WTC11 (cell line): Measurements from ENCODE around the gene CLIP3. TPM values are rescaled to one million over a fixed set of nuclear protein-coding genes. Genes with fewer than 3 reads are reported as not detected.

ENCODE experiments used
- ATAC-seq: fragments of 200-7000 bp; cut with Tn5 transposase; 2 replicates; pipeline ENCODE4 v1.10.0; 2021; ENCODE audit warnings: mild to moderate bottlenecking, moderate library complexity
- CTCF ChIA-PET: fragments of 300-600 bp; sonication (Branson Sonifier 250); formaldehyde crosslinking; loops from one replicate; lab custom pipeline; 2021; ENCODE audit warnings: antibody characterized with exemption; lab: Charles Lee
- POLR2A ChIA-PET: fragments of 350-600 bp; sonication (Branson Sonifier 250); formaldehyde crosslinking; loops from one replicate; lab custom pipeline; 2021; ENCODE audit warnings: antibody characterized with exemption; lab: Charles Lee
- DNase-seq: peaks from one replicate; pipeline ENCODE4 v3.0.0; 2021; ENCODE audit warnings: low spot score
- H3K27ac Mint-ChIP-seq: 2 replicates; pipeline ENCODE4 v1.8.0; 2021; ENCODE audit warnings: mixed read lengths
- H3K27me3 Mint-ChIP-seq: 2 replicates; pipeline ENCODE4 v1.8.0; 2021; ENCODE audit warnings: low read depth, mild to moderate bottlenecking, moderate library complexity, mixed read lengths
- H3K36me3 Mint-ChIP-seq: 2 replicates; pipeline ENCODE4 v1.8.0; 2021; ENCODE audit warnings: mixed read lengths
- H3K4me1 Mint-ChIP-seq: 2 replicates; pipeline ENCODE4 v1.8.0; 2022; ENCODE audit warnings: mixed read lengths
- H3K4me3 Mint-ChIP-seq: 2 replicates; pipeline ENCODE4 v1.8.0; 2021; ENCODE audit warnings: mild to moderate bottlenecking, moderate library complexity, mixed read lengths
- H3K9me3 Mint-ChIP-seq: 2 replicates; pipeline ENCODE4 v1.8.0; 2021; ENCODE audit warnings: mixed read lengths
- EMX1 ChIP-seq: fragments of 250-450 bp; sonication (Bioruptor Pico); IDR thresholded peaks from 2 replicates; pipeline ENCODE4 v1.8.0; 2021; ENCODE audit warnings: mild to moderate bottlenecking
- ETV6 ChIP-seq: sonication (generic); formaldehyde crosslinking; IDR thresholded peaks from 2 replicates; pipeline ENCODE4 v1.8.1; 2022; ENCODE audit warnings: mild to moderate bottlenecking, missing genetic modification reagents
- GABPB1 ChIP-seq: sonication (generic); formaldehyde crosslinking; IDR thresholded peaks from 2 replicates; pipeline ENCODE4 v1.8.1; 2023; ENCODE audit warnings: mild to moderate bottlenecking, missing genetic modification reagents
- HMGXB4 ChIP-seq: sonication (generic); formaldehyde crosslinking; IDR thresholded peaks from 2 replicates; pipeline ENCODE4 v1.8.1; 2023; ENCODE audit warnings: mild to moderate bottlenecking, moderate library complexity, missing genetic modification reagents
- IRF2 ChIP-seq: sonication (generic); formaldehyde crosslinking; IDR thresholded peaks from 2 replicates; pipeline ENCODE4 v1.8.0; 2022; ENCODE audit warnings: low read depth, missing genetic modification reagents, borderline replicate concordance
- JAZF1 ChIP-seq: fragments of 250-450 bp; sonication (Bioruptor Pico); IDR thresholded peaks from 2 replicates; pipeline ENCODE4 v1.9.0; 2021; ENCODE audit warnings: moderate library complexity, mild to moderate bottlenecking, inconsistent platforms
- JUN ChIP-seq: sonication (generic); formaldehyde crosslinking; IDR thresholded peaks from 2 replicates; pipeline ENCODE4 v1.8.0; 2023; ENCODE audit warnings: mild to moderate bottlenecking, missing genetic modification reagents
- KAT7 ChIP-seq: sonication (generic); formaldehyde crosslinking; IDR thresholded peaks from 2 replicates; pipeline ENCODE4 v1.8.1; 2023; ENCODE audit warnings: missing genetic modification reagents, mild to moderate bottlenecking, borderline replicate concordance
- MYBL2 ChIP-seq: sonication (generic); formaldehyde crosslinking; IDR thresholded peaks from 2 replicates; pipeline ENCODE4 v1.8.1; 2023; ENCODE audit warnings: mild to moderate bottlenecking, moderate library complexity, missing genetic modification reagents
- PRRX2 ChIP-seq: fragments of 250-450 bp; sonication (Bioruptor Pico); IDR thresholded peaks from 2 replicates; pipeline ENCODE4 v1.8.0; 2021; ENCODE audit warnings: mild to moderate bottlenecking
- RORB ChIP-seq: fragments of 250-450 bp; sonication (Bioruptor Pico); IDR thresholded peaks from 2 replicates; pipeline ENCODE4 v1.9.0; 2021; ENCODE audit warnings: mild to moderate bottlenecking
- SP1 ChIP-seq: sonication (generic); formaldehyde crosslinking; conservative IDR thresholded peaks from 2 replicates; pipeline ENCODE4 v1.8.1; 2022; ENCODE audit warnings: missing genetic modification reagents
- TCF7 ChIP-seq: sonication (generic); formaldehyde crosslinking; IDR thresholded peaks from 2 replicates; pipeline ENCODE4 v1.8.0; 2022; ENCODE audit warnings: mild to moderate bottlenecking, low read depth, missing genetic modification reagents, moderate library complexity
- TEAD1 ChIP-seq: sonication (generic); formaldehyde crosslinking; IDR thresholded peaks from 2 replicates; pipeline ENCODE4 v1.8.0; 2022; ENCODE audit warnings: mild to moderate bottlenecking, missing genetic modification reagents
- TEAD4 ChIP-seq: sonication (generic); formaldehyde crosslinking; IDR thresholded peaks from 2 replicates; pipeline ENCODE4 v1.8.0; 2022; ENCODE audit warnings: mild to moderate bottlenecking, missing genetic modification reagents
- ZBTB21 ChIP-seq: sonication (generic); formaldehyde crosslinking; IDR thresholded peaks from 2 replicates; pipeline ENCODE4 v1.8.1; 2023; ENCODE audit warnings: mild to moderate bottlenecking, missing genetic modification reagents, borderline replicate concordance
- ZNF219 ChIP-seq: sonication (generic); formaldehyde crosslinking; IDR thresholded peaks from 2 replicates; pipeline ENCODE4 v1.8.0; 2023; ENCODE audit warnings: missing genetic modification reagents, mild to moderate bottlenecking, borderline replicate concordance
- total RNA-seq: library from RNA; stranded (reverse); gene quantifications from 3 replicates; pipeline ENCODE4 v1.2.3, GENCODE V29; 2021
- TF ChIP-seq, protein P1 (sequence below): sonication (generic); formaldehyde crosslinking; IDR thresholded peaks from 2 replicates; pipeline ENCODE4 v1.8.0; 2022; ENCODE audit warnings: missing genetic modification reagents
- TF ChIP-seq, protein P2 (sequence below): fragments of 250-450 bp; sonication (Bioruptor Pico); conservative IDR thresholded peaks from 2 replicates; pipeline ENCODE4 v1.9.0; 2021; ENCODE audit warnings: mild to moderate bottlenecking
- TF ChIP-seq, protein P3 (sequence below): sonication (generic); formaldehyde crosslinking; IDR thresholded peaks from 2 replicates; pipeline ENCODE4 v1.8.0; 2022; ENCODE audit warnings: mild to moderate bottlenecking, missing genetic modification reagents
- TF ChIP-seq, protein P4 (sequence below): sonication (generic); formaldehyde crosslinking; IDR thresholded peaks from 2 replicates; pipeline ENCODE4 v1.8.1; 2023; ENCODE audit warnings: mild to moderate bottlenecking, missing genetic modification reagents, moderate library complexity
- TF ChIP-seq, protein P5 (sequence below): sonication (generic); formaldehyde crosslinking; IDR thresholded peaks from 2 replicates; pipeline ENCODE4 v1.8.0; 2022; ENCODE audit warnings: mild to moderate bottlenecking, missing genetic modification reagents
- TF ChIP-seq, protein P6 (sequence below): sonication (generic); formaldehyde crosslinking; conservative IDR thresholded peaks from 2 replicates; pipeline ENCODE4 v1.8.1; 2023; ENCODE audit warnings: mild to moderate bottlenecking, low read depth, missing genetic modification reagents, moderate library complexity

Gene CLIP3
- total RNA-seq, 1 experiment from 2014 or later, result 16.2 TPM

GRCh38 chr19:36081894-36082293, 49.2 kb upstream of the CLIP3 start (continued):
- TF ChIP-seq, protein P1, sequence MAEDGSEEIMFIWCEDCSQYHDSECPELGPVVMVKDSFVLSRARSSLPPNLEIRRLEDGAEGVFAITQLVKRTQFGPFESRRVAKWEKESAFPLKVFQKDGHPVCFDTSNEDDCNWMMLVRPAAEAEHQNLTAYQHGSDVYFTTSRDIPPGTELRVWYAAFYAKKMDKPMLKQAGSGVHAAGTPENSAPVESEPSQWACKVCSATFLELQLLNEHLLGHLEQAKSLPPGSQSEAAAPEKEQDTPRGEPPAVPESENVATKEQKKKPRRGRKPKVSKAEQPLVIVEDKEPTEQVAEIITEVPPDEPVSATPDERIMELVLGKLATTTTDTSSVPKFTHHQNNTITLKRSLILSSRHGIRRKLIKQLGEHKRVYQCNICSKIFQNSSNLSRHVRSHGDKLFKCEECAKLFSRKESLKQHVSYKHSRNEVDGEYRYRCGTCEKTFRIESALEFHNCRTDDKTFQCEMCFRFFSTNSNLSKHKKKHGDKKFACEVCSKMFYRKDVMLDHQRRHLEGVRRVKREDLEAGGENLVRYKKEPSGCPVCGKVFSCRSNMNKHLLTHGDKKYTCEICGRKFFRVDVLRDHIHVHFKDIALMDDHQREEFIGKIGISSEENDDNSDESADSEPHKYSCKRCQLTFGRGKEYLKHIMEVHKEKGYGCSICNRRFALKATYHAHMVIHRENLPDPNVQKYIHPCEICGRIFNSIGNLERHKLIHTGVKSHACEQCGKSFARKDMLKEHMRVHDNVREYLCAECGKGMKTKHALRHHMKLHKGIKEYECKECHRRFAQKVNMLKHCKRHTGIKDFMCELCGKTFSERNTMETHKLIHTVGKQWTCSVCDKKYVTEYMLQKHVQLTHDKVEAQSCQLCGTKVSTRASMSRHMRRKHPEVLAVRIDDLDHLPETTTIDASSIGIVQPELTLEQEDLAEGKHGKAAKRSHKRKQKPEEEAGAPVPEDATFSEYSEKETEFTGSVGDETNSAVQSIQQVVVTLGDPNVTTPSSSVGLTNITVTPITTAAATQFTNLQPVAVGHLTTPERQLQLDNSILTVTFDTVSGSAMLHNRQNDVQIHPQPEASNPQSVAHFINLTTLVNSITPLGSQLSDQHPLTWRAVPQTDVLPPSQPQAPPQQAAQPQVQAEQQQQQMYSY (CRISPR knock-in tag), result no peak
- TF ChIP-seq, protein P2, sequence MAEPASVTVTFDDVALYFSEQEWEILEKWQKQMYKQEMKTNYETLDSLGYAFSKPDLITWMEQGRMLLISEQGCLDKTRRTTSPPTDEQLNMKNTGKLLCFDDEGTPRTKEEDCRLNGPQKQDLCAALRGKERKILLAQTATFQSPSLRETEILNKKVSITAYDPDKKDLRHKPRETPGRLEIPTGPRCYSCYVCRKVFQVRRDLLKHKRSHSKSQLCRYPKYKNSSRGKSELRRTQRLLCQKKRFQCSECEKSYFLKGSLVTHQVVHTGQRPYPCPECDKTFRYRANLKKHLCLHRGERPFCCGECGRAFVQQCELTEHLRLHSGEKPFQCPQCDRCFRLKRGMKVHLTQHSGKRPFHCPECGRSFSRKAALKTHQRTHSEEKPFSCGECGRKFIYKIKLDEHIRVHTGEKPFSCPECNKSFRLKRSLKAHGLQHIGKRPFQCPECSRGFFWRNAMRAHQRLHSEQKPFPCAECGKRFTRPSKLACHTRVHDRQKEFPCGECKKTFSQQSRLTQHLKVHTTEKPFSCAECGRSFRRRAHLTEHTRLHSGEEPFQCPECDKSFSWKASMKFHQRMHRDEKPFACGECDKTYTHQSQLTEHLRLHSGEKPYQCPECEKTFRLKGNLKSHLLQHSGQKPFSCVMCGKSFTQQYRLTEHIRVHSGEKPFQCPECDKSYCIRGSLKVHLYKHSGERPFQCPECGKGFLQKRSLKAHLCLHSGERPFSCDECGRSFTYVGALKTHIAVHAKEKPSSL, result no peak
- no peak for TF ChIP-seq TEAD1 (CRISPR knock-in tag)
- TF ChIP-seq PRRX2 (CRISPR knock-in tag), result no peak

DNA sequence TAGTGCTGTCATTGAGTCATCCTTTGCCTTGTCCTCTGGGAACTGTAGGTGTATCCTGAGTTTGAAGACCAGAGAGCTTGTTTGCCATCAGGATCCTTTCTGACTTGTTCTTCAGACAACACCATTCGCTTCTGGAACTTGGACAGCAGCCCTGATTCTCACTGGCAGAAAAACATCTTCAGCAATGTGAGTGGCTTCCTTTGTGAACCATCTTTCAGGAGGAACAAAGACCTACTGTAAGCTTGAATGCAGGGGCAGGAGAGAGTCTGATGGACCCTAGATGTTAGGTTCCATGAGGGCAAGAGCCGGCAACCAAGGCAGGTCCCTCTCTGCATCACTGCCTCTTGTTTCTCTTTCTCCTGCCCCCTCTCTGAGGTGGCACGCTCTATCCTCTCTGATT, 48.7 kb upstream of the CLIP3 start:
- CTCF ChIA-PET, result no interaction called here
- POLR2A ChIA-PET, result no interaction called here
- no peak for ATAC-seq
- H3K9me3 Mint-ChIP-seq, result no peaks in the 10 kb centered on the region
- H3K27ac Mint-ChIP-seq, result no peak overlapping the region
- H3K27me3 Mint-ChIP-seq, result no peaks in the 10 kb centered on the region
- H3K4me1 Mint-ChIP-seq, result no peaks in the 10 kb centered on the region
- TF ChIP-seq, protein P3, sequence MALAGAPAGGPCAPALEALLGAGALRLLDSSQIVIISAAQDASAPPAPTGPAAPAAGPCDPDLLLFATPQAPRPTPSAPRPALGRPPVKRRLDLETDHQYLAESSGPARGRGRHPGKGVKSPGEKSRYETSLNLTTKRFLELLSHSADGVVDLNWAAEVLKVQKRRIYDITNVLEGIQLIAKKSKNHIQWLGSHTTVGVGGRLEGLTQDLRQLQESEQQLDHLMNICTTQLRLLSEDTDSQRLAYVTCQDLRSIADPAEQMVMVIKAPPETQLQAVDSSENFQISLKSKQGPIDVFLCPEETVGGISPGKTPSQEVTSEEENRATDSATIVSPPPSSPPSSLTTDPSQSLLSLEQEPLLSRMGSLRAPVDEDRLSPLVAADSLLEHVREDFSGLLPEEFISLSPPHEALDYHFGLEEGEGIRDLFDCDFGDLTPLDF (CRISPR knock-in tag), result no peak
- TF ChIP-seq GABPB1 (no peak), JUN (no peak), RORB (no peak), ZBTB21 (CRISPR knock-in tag) (no peak), HMGXB4 (CRISPR knock-in tag) (no peak), ZNF219 (CRISPR knock-in tag) (no peak), SP1 (CRISPR knock-in tag) (no peak), KAT7 (no peak), JAZF1 (no peak), IRF2 (CRISPR knock-in tag) (no peak), EMX1 (CRISPR knock-in tag) (no peak), TEAD4 (no peak), ETV6 (CRISPR knock-in tag) (no peak), MYBL2 (CRISPR knock-in tag) (no peak), TCF7 (CRISPR knock-in tag) (no peak)
- TF ChIP-seq, protein P4, sequence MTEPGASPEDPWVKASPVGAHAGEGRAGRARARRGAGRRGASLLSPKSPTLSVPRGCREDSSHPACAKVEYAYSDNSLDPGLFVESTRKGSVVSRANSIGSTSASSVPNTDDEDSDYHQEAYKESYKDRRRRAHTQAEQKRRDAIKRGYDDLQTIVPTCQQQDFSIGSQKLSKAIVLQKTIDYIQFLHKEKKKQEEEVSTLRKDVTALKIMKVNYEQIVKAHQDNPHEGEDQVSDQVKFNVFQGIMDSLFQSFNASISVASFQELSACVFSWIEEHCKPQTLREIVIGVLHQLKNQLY, result no peak
- TF ChIP-seq, protein P5, sequence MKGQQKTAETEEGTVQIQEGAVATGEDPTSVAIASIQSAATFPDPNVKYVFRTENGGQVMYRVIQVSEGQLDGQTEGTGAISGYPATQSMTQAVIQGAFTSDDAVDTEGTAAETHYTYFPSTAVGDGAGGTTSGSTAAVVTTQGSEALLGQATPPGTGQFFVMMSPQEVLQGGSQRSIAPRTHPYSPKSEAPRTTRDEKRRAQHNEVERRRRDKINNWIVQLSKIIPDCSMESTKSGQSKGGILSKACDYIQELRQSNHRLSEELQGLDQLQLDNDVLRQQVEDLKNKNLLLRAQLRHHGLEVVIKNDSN, result no peak
- TF ChIP-seq, protein P6, sequence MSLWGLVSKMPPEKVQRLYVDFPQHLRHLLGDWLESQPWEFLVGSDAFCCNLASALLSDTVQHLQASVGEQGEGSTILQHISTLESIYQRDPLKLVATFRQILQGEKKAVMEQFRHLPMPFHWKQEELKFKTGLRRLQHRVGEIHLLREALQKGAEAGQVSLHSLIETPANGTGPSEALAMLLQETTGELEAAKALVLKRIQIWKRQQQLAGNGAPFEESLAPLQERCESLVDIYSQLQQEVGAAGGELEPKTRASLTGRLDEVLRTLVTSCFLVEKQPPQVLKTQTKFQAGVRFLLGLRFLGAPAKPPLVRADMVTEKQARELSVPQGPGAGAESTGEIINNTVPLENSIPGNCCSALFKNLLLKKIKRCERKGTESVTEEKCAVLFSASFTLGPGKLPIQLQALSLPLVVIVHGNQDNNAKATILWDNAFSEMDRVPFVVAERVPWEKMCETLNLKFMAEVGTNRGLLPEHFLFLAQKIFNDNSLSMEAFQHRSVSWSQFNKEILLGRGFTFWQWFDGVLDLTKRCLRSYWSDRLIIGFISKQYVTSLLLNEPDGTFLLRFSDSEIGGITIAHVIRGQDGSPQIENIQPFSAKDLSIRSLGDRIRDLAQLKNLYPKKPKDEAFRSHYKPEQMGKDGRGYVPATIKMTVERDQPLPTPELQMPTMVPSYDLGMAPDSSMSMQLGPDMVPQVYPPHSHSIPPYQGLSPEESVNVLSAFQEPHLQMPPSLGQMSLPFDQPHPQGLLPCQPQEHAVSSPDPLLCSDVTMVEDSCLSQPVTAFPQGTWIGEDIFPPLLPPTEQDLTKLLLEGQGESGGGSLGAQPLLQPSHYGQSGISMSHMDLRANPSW (CRISPR knock-in tag), result no peak
- TF ChIP-seq, all 79 proteins: peak for 0
- H3K4me3 Mint-ChIP-seq, result no peak overlapping the region
- peaks cover 62% of the 10 kb centered on the region for H3K36me3 Mint-ChIP-seq
- no peak for DNase-seq
